Upper lobe of left lung (tissue), 4 donors: ENCODE data around the gene CRYAA.
"Not testable (repeated sequence)": the region's sequence is repeated elsewhere in the genome, so short reads cannot be mapped to it uniquely, and the experiment has no call there.

Experiments used
- EP300 ChIP-seq, 4 donors: sonication (generic); formaldehyde crosslinking; IDR thresholded peaks; one replicate each; pipeline ENCODE4 v1.5.1; 2017; ENCODE audit warnings: antibody characterized with exemption in 4 of 4, control low read depth in 2 of 4
- POLR2A ChIP-seq, 4 donors: fragments of 450-650 bp; IDR thresholded peaks; one replicate each; pipeline ENCODE4 v1.5.1; 2016 to 2017; ENCODE audit warnings: antibody characterized with exemption in 4 of 4, mild to moderate bottlenecking in 2 of 4
- TF ChIP-seq, protein P1 (sequence below), 6 experiments: fragments of 450-650 bp in 4 of 6; fragments of 200-600 bp in 2 of 6; sonication (generic) in 2 of 6; IDR thresholded peaks; one replicate each; pipeline ENCODE4 v1.5.1; 2016 to 2019; ENCODE audit warnings: antibody characterized with exemption in 6 of 6

DNA sequence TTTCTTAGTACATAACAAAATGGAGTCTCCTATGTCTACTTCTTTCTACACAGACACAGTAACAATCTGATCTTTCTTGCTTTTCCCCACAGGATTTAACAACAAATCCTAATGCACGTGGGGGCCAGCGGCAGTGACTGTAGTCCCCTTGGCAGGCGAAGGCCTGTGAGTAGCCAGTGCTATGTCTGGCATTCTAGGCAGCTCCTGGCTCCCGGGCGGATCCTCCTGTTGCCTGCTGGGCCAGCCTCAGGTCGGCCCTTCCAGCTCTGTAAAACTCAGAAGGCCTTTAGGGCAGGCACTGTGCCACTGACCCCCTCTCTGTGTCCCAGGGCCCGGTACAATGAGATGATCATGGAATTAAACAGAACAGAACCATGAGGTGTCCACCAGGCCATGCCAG, 20.8 kb upstream of the CRYAA start:
- TF ChIP-seq, protein P1, sequence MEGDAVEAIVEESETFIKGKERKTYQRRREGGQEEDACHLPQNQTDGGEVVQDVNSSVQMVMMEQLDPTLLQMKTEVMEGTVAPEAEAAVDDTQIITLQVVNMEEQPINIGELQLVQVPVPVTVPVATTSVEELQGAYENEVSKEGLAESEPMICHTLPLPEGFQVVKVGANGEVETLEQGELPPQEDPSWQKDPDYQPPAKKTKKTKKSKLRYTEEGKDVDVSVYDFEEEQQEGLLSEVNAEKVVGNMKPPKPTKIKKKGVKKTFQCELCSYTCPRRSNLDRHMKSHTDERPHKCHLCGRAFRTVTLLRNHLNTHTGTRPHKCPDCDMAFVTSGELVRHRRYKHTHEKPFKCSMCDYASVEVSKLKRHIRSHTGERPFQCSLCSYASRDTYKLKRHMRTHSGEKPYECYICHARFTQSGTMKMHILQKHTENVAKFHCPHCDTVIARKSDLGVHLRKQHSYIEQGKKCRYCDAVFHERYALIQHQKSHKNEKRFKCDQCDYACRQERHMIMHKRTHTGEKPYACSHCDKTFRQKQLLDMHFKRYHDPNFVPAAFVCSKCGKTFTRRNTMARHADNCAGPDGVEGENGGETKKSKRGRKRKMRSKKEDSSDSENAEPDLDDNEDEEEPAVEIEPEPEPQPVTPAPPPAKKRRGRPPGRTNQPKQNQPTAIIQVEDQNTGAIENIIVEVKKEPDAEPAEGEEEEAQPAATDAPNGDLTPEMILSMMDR (IDR thresholded peaks at IDR 0.05): not testable (repeated sequence)
- TF ChIP-seq POLR2A, EP300 (IDR thresholded peaks at IDR 0.05): not testable (repeated sequence)
